Stimulated activated CD8-positive, alpha-beta memory T cell treated with anti-CD3 and anti-CD28 coated beads, Interleukin-12 subunit alpha, Interleukin-12 subunit beta, amount 100 ng/mL, for 4 hours (primary cell): ENCODE results near the gene TRMT6.

Experiments
- DNase-seq: peaks from one replicate; pipeline ENCODE4 v3.0.0-alpha.2; 2020; ENCODE audit warnings: low read depth

The TRMT6 gene

DNA sequence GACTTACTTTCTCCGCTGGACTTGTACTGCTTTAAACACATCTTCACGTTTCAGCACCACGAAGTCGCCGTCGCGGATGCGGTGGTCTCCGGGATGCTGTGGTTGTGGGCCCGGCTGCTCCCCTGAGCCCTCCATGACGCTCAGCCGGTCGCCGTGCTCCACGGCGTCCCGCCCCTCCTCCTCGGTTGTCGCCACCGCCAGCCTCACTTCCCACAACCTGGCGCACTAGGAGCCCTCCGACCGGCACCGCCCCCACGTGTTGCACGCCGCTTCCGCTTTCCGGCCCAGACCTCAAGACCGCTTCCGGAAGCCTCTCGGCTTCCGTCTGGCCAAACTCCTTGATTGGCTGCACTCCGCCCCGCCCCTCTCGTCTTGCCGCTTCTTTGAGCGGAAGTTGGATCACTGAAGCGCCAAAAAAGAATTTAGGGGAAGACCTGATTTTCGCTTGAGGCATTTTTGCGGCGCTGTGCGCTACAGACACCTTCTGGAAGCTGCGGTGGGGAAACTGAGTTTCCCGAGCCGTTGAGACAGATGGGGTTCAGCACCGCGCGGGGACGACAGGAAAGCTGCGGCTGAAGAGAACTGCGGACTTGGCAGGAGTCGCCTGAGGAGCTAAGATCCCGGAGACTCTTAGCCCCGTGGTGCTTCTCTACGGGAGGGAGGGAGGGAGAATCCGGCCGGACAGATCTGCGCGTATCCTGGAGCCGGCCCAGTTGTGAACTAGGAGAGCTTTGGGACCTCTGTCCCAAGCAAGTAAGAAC is at the start of gene TRMT6, which contains the start of gene MCM8:
Gene TRMT6 (minus strand): TSS at position 263 of the 761 bp plus-strand sequence. CDS start 128 bp downstream, at position 135.
Gene MCM8 (plus strand): TSS at position 382 of the 761 bp plus-strand sequence. CDS start 1,364 bp downstream, outside the sequence.
- DNase-seq = peak; percentile 94

GRCh38 chr20:5999783-6000182 is 49.5 kb upstream of the TRMT6 start:
- no peak for DNase-seq

- DNase-seq = peak; percentile 16
Measured at GRCh38 chr20:5996765-5997164, 46.4 kb upstream of the TRMT6 start.

- DNase-seq = no peak
Measured at GRCh38 chr20:5991623-5992441, 41.5 kb upstream of the TRMT6 start.

GRCh38 chr20:5990946-5991345 is 40.6 kb upstream of the TRMT6 start:
- no peak for DNase-seq

- DNase-seq = no peak
Measured at GRCh38 chr20:5989539-5989938, 39.2 kb upstream of the TRMT6 start.

DNA sequence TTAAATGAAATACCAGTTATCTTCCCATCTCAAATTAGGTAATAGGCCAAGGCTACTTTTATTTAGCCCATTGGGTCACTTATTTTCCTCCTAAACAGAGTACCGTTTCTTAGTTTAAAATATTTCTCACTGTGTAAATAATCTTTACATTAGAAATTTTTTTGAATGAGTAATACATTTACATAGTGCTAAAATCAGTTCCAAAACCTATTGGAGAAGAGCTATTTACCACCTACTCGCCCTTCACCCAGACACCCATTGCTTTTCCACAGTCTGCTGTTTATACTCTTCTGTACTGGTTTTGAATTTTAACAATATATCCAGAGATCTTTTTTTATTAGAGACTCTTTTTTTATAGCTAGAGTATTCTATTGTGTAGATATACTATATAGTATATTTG is 37.0 kb upstream of the TRMT6 start:
- no peak for DNase-seq

DNA sequence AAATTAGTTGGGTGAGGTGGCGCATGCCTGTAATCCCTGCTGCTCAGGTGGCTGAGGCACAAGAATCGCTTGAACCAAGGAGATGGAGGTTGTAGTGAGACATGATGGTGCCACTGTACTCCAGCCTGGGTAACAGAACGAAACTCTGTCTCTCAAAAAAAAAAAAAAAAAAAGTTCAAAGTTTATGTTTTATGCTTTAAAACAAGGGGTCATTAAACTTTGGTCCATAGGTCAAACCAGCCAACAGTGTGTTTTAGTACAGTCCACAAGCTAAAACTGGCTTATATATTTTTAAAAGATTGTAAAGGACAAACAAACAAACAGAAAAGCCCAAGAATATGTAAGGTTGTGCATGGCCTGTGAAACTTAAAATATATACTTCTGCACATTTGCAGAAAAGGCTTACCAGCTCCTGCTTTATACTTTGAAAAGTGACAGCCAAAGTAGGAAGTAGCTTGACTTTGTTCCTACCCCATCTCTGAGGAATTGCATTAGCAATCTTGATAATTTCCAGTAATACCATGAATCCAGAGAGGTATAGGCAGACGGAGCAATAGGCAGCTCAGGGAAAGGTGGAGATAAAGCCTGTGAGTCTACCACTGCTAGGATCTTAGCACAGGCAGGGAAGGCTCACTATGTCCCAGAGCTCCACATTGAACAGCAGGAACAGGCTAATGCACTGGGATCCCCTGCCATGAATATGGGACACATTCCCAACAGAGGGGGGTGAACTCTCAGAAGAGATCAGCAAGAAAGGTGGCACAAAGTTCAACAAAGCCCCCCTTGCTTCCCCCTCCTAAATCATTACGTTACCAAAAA is 30.6 kb upstream of the TRMT6 start:
- no peak for DNase-seq

GRCh38 chr20:5979801-5980200 is 29.5 kb upstream of the TRMT6 start:
- DNase-seq = no peak

DNA sequence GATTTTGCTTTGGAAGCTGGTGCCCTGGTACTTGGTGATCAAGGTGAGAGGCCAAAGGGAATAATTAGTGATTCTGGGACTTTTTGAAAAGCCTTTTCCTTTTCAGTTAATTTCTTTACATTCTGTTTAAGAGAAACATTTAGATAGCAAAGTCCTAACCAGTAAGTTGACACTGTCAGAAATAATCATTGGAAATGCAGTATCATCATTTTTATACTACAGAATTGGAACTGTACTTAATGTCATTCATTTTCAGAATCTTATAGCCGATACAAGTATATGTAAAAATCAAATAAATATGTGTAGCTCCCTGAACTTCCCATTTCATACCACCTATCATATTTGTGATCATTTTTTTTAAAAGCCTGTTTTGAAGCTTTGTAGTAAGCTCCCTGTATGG is 27.6 kb upstream of the TRMT6 start:
- no peak for DNase-seq

GRCh38 chr20:5977223-5977622 is 26.9 kb upstream of the TRMT6 start:
- no peak for DNase-seq

DNA sequence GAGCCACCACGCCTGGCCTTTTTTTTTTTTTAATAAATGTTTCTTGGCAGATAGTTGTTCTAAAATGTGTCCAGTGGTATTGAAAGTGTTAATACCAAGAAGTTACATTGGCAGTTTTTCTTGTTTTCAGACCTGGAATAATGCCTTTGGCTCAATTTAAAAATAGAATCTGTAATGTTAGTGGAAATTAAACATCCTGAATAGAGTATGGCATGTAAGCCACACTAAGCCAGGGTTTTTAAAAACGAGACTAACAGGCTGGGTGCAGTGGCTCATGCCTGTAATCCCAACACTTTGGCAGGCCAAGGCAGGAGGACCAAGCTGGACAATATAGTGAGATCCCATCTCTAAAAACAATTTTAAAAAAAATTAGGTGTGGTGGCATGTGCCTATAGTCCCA is 25.4 kb upstream of the TRMT6 start:
- no peak for DNase-seq

DNA sequence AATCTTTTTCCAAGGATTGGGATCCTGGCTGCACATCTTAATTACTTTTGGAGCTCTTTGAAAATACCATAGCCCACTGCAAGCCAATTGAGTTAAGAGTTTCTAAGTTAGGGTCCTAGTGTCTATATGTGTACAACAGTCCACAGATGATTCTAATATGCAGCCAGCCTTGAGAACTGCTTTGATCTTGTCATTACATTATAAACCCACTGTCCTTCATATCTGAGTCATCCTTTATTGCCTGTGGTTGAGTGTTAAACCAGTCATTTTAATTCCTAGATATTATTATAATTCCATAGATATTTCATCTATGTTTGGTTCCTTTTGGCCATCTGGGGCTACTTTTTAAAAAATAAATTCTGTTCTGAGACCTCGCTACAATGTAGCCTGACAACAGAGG is 24.2 kb upstream of the TRMT6 start:
- DNase-seq = no peak

DNA sequence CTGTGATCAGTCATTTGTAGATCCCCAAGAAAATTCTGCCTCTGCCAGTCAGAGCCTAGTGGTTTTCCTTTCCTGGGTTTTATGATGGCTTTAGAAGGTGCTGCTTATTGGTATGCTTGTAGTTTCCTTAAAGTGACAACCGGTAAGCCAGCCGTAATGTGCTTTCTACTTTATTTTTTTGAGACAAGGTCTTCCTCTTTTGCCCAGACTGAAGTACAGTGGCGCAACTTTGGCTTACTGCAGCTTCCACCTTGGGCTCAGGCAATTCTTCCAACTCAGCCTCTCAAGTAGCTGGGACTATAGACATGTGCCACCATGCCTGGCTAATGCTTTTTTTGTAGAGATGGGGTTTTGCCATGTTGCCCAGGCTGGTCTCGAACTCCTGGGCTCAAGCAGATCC is 23.6 kb upstream of the TRMT6 start:
- no peak for DNase-seq

- DNase-seq = no peak
Measured at GRCh38 chr20:5973172-5973571, 22.8 kb upstream of the TRMT6 start.

DNA sequence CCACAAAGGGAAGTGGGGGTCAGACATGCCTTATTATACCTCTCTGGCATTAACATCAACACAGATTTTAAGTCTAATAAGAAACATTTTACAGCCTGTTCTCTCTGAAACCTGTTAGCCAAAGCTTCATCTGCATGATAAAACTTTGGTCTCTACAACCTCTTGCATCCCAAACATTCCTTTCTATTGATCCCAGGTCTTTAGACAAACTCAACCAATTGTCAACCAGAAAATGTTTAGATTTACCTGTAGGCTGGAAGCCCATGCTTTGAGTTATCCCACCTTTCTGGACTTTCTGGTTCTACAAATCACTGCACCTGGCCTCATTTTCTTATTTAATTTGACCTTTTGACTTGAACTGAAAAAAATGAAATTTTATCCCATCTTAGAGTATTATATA is 20.9 kb upstream of the TRMT6 start:
- DNase-seq = no peak

DNA sequence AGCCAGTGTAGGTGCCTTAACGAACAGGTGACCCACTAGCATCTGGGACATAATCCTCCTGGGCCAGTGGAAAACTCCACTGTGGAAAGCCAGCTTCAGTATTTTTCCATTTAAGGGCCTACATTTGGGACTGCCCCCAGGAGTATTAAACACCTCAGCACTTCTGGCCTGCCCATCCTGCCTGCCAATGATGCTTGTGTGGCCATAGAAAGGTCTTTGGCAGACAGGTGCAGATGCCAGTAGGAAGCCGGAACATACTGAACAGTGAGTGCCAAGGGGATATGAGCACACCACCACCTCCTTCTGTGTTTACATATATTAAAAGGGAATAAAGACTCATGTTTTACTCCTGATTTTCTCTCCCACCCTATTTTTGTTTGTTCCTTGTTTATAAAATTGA is 20.0 kb upstream of the TRMT6 start:
- no peak for DNase-seq

DNA sequence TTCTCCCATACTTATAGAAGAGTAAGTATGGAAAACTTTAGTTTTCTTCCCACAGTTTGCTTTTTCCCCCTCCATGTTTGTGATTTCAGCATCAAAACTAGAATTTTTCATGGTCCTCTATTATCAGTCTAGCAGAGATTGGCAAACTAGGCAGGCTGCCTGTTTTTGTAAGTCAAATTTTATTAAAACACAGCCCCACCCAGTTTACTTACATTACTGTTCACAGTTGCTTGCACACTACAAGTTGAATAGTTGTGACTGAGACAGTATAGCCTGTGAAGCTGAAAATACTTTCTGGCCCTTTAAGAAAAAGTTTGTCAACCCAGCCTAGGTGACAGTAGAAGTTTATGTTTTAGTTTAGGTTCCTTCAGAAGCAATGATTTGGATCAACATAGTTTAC is 19.6 kb upstream of the TRMT6 start:
- DNase-seq = no peak

GRCh38 chr20:5969348-5969935 is 19.1 kb upstream of the TRMT6 start:
- no peak for DNase-seq

GRCh38 chr20:5968462-5968861 is 18.1 kb upstream of the TRMT6 start:
- no peak for DNase-seq

DNA sequence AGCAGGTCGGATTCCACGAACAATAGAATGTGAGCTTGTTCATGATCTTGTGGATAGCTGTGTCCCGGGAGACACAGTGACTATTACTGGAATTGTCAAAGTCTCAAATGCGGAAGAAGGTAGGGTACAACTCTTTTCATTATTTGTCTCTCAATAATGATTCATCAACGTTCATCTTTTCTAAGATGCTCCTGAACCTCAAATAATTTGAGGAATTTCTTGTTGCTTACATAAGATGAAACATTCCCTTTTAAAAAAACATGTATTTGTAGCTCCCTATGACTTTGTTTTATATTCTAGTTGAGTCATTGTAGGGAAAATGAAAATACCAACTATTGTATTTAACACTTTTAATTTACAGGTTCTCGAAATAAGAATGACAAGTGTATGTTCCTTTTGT is 17.1 kb upstream of the TRMT6 start:
- DNase-seq = no peak

- no peak for DNase-seq
Measured at GRCh38 chr20:5949943-5950270, 426 bp downstream of the TRMT6 start.
